Measurements from ENCODE around the gene CARM1. TPM values are rescaled to one million over a fixed set of nuclear protein-coding genes. Genes with fewer than 3 reads are reported as not detected.

CARM1 gene
- polyA plus RNA-seq, 2 of the 4 experiments (the other 2 are of a cell fraction), result 15.2 to 32.2 TPM

- no peak for TF ChIP-seq USF2 (IDR thresholded peaks at IDR 0.05)
Observed at GRCh38 chr19:10858204-10858828, 13.0 kb upstream of the CARM1 start (continued).

- ChIA-PET CTCF (interaction anchor here (1.3 to 1.7 kb wide), 3 partner anchors 11 to 25 kb away, joined by 3 to 5 read pairs (median 4); partner anchors contain the start of gene TMED1), POLR2A (no interaction called here)
- no peak overlapping the region for H3K27ac ChIP-seq
Observed at GRCh38 chr19:10861103-10861651, 10.2 kb upstream of the CARM1 start.

GRCh38 chr19:10862561-10863106 lies 8.7 kb upstream of the CARM1 start:
- no peak overlapping the region for H3K4me3 ChIP-seq
- FAIRE-seq (no peak), ATAC-seq (no peak), DNase-seq (ENCODE audit: low read depth in 1 of 2, low spot score in 1 of 2) (no peak)
- no peak overlapping the region for H3K27ac ChIP-seq
- H3K4me1 ChIP-seq, result no peaks in the 10 kb centered on the region
- CTCF ChIA-PET, result interaction anchor here (1.3 to 4.3 kb wide), 6 partner anchors 10 to 147 kb away, joined by 3 to 65 read pairs (median 22); partner anchors contain the start of genes C19orf38, DNM2 and TMED1
- no peak for TF ChIP-seq CBX8 (IDR thresholded peaks at IDR 0.05)
- TF ChIP-seq RFX5 (IDR thresholded peaks at IDR 0.05), result no peak
- TF ChIP-seq FOSL2 (IDR thresholded peaks at IDR 0.05), result no peak
- no peak for TF ChIP-seq FOSL2 (CRISPR knock-in tag; IDR thresholded peaks at IDR 0.05)
- TF ChIP-seq PBX3 (IDR thresholded peaks at IDR 0.05), result no peak
- no peak for TF ChIP-seq HEYL (CRISPR knock-in tag; IDR thresholded peaks at IDR 0.05)
- TF ChIP-seq CHD2 (IDR thresholded peaks at IDR 0.05; ENCODE audit: low read length, partially characterized antibody), result no peak
- no peak for TF ChIP-seq MAZ (IDR thresholded peaks at IDR 0.05; ENCODE audit: borderline replicate concordance, low read depth, low read length)
- no peak for TF ChIP-seq RNF2 (IDR thresholded peaks at IDR 0.05; ENCODE audit: borderline replicate concordance, low read depth)
- no peak for TF ChIP-seq ESRRA (IDR thresholded peaks at IDR 0.05; ENCODE audit: borderline replicate concordance, low read length)
- no peak for TF ChIP-seq JUN (IDR thresholded peaks at IDR 0.05)
- TF ChIP-seq MAX (IDR thresholded peaks at IDR 0.05), result no peak
- TF ChIP-seq ATOH8 (CRISPR knock-in tag; IDR thresholded peaks at IDR 0.05; ENCODE audit: low read depth), result no peak
- TF ChIP-seq HOXB5 (CRISPR knock-in tag; IDR thresholded peaks at IDR 0.05), result no peak
- no peak for TF ChIP-seq BCL3 (IDR thresholded peaks at IDR 0.05)
- no peak for TF ChIP-seq NPAS2 (CRISPR knock-in tag; IDR thresholded peaks at IDR 0.05; ENCODE audit: borderline replicate concordance)
- TF ChIP-seq GATA3 (IDR thresholded peaks at IDR 0.05; ENCODE audit: borderline replicate concordance), result no peak
- TF ChIP-seq REST (IDR thresholded peaks at IDR 0.05), result no peak
- no peak overlapping the region for H3K4me2 ChIP-seq
- 84% methylated on average over 5 of the region's 6 CpGs for WGBS (ENCODE audit: missing lambda C conversion rate)
- no peaks in the 10 kb centered on the region for H3K9me3 ChIP-seq
- POLR2A ChIA-PET, result no interaction called here

More at GRCh38 chr19:10861103-10861651, 10.2 kb upstream of the CARM1 start:
- Histone ChIP-seq H3K9me3 (no peaks in the 10 kb centered on the region), H3K4me3 (no peak overlapping the region), H3K4me2 (no peak overlapping the region), H3K4me1 (no peaks in the 10 kb centered on the region)
- no peak for FAIRE-seq
- ATAC-seq, result peak; percentile 55 to 64; a peak in 4 of 6 replicates
- peak in 1 of 2 experiments; percentile 51 for DNase-seq (ENCODE audit: low read depth in 1 of 2, low spot score in 1 of 2)
- TF ChIP-seq MAZ (IDR thresholded peaks at IDR 0.05; ENCODE audit: borderline replicate concordance, low read depth, low read length) (no peak), ESRRA (IDR thresholded peaks at IDR 0.05; ENCODE audit: borderline replicate concordance, low read length) (no peak), FOSB (CRISPR knock-in tag; IDR thresholded peaks at IDR 0.05) (no peak), RCOR1 (IDR thresholded peaks at IDR 0.05; ENCODE audit: low read depth, low read length) (no peak), RARB (CRISPR knock-in tag; IDR thresholded peaks at IDR 0.05) (no peak), CBX2 (IDR thresholded peaks at IDR 0.05; ENCODE audit: borderline replicate concordance, low read depth) (no peak), NFE2L2 (conservative IDR thresholded peaks at IDR 0.05; ENCODE audit: low read length) (no peak), ZSCAN20 (CRISPR knock-in tag; IDR thresholded peaks at IDR 0.05) (no peak), CHD4 (IDR thresholded peaks at IDR 0.05; ENCODE audit: borderline replicate concordance) (no peak)
- 57% methylated on average over 7 of the region's 7 CpGs for WGBS (ENCODE audit: missing lambda C conversion rate)

Data from A549 (cell line).